CD8-positive, alpha-beta memory T cell (primary cell): ENCODE measurements around the gene PRCD. TPM values are rescaled to one million over a fixed set of nuclear protein-coding genes. Genes with fewer than 3 reads are reported as not detected.
"Not testable (repeated sequence)": the region's sequence is repeated elsewhere in the genome, so short reads cannot be mapped to it uniquely, and the experiment has no call there.

ENCODE experiments used
- CTCF ChIA-PET: fragments of 350-600 bp; sonication (Branson Sonifier 250); formaldehyde crosslinking; loops from one replicate; lab custom pipeline; 2021; ENCODE audit warnings: antibody characterized with exemption; lab: Charles Lee
- POLR2A ChIA-PET: fragments of 350-600 bp; sonication (Branson Sonifier 250); formaldehyde crosslinking; loops from one replicate; lab custom pipeline; 2021; ENCODE audit warnings: antibody characterized with exemption; lab: Charles Lee
- DNase-seq, 5 donors: peaks; one replicate each; pipeline versions ENCODE4 v3.0.0 to v3.0.0-alpha.2; 2020 to 2022; ENCODE audit warnings: mixed read lengths in 1 of 5
- H3K27ac ChIP-seq: one replicate; pipeline ENCODE4 v1.7.0; 2013; ENCODE audit warnings: low read depth, mild to moderate bottlenecking, low read length, moderate library complexity
- H3K27me3 ChIP-seq: 2 replicates; pipeline ENCODE4 v1.7.0; 2013; ENCODE audit warnings: low read length, mild to moderate bottlenecking; ENCODE audit not compliant: insufficient read depth, poor library complexity, severe bottlenecking
- H3K36me3 ChIP-seq: 2 replicates; pipeline ENCODE4 v1.7.0; 2013; ENCODE audit warnings: mild to moderate bottlenecking, low read length, moderate library complexity; ENCODE audit not compliant: insufficient read depth
- H3K4me1 ChIP-seq: 2 replicates; pipeline ENCODE4 v1.7.0; 2013; ENCODE audit warnings: mild to moderate bottlenecking, low read length, moderate library complexity; ENCODE audit not compliant: insufficient read depth
- H3K4me3 ChIP-seq: 2 replicates; pipeline ENCODE4 v1.7.0; 2013; ENCODE audit warnings: mild to moderate bottlenecking, low read length
- H3K9me3 ChIP-seq: 2 replicates; pipeline ENCODE4 v1.7.0; 2013; ENCODE audit warnings: mild to moderate bottlenecking, low read length
- H3K27ac Mint-ChIP-seq, 8 donors: one replicate each; pipeline ENCODE4 v1.8.0; 2020 to 2021; ENCODE audit warnings: mixed read lengths in 8 of 8, mild to moderate bottlenecking in 6 of 8, inconsistent platforms in 3 of 8, moderate library complexity in 3 of 8
- H3K27me3 Mint-ChIP-seq, 2 donors: one replicate each; pipeline ENCODE4 v1.8.0; 2020 to 2021; ENCODE audit warnings: mixed read lengths in 2 of 2, mild to moderate bottlenecking in 1 of 2, moderate library complexity in 1 of 2
- H3K36me3 Mint-ChIP-seq, 3 donors: one replicate each; pipeline ENCODE4 v1.8.0; 2020 to 2021; ENCODE audit warnings: mixed read lengths in 3 of 3, inconsistent platforms in 1 of 3, mild to moderate bottlenecking in 1 of 3
- H3K4me1 Mint-ChIP-seq, 3 donors: one replicate each; pipeline ENCODE4 v1.8.0; 2020 to 2021; ENCODE audit warnings: mixed read lengths in 3 of 3, inconsistent platforms in 1 of 3, mild to moderate bottlenecking in 1 of 3
- H3K4me3 Mint-ChIP-seq, 7 donors: one replicate each; pipeline ENCODE4 v1.8.0; 2020 to 2021; ENCODE audit warnings: mixed read lengths in 7 of 7, mild to moderate bottlenecking in 6 of 7, moderate library complexity in 4 of 7, inconsistent platforms in 2 of 7
- H3K9me3 Mint-ChIP-seq, 5 donors: one replicate each; pipeline ENCODE4 v1.8.0; 2020 to 2022; ENCODE audit warnings: mixed read lengths in 5 of 5, mild to moderate bottlenecking in 3 of 5, moderate library complexity in 2 of 5, inconsistent platforms in 1 of 5
- polyA plus RNA-seq: library from polyadenylated mRNA; unstranded; fragments of 300-500 nt; fragmentation: Illumina TruSeq; gene quantifications from one replicate; pipeline ENCODE4 v1.2.3, GENCODE V29; 2021
- total RNA-seq, 2 experiments: library from RNA; stranded (reverse); gene quantifications; one replicate each; pipeline ENCODE4 v1.2.3, GENCODE V29; 2021

Gene PRCD
- total and polyA plus RNA-seq, 3 experiments from 2014 or later = 0.38 to 1.2 (median 0.53) TPM

GRCh38 chr17:76508472-76509063 lies 31.3 kb upstream of the PRCD start:
- DNase-seq = not testable (repeated sequence)

GRCh38 chr17:76510831-76511244 lies 29.0 kb upstream of the PRCD start:
- Histone ChIP-seq H3K27ac (no peak overlapping the region), H3K9me3 (no peaks in the 10 kb centered on the region), H3K36me3 (no peaks in the 10 kb centered on the region), H3K27me3 (no peaks in the 10 kb centered on the region), H3K4me3 (no peak overlapping the region), H3K4me1 (peaks cover 47% of the 10 kb centered on the region)
- POLR2A ChIA-PET = no interaction called here
- Mint-ChIP-seq H3K9me3 (peaks cover 0 to 2% (median 0%) of the 10 kb centered on the region in 5 donors), H3K36me3 (peaks cover 0 to 4% (median 0%) of the 10 kb centered on the region in 3 donors), H3K27ac (peak overlapping the region in 6 of 8 donors; percentile 46 to 89 (median 82)), H3K4me1 (peaks cover 47 to 63% (median 49%) of the 10 kb centered on the region in 3 donors), H3K27me3 (peaks cover 0 to 6% of the 10 kb centered on the region in 2 donors), H3K4me3 (peak overlapping the region in 1 of 7 donors; percentile 48)
- no peak for DNase-seq
- CTCF ChIA-PET = interaction anchor here (0.8 to 1.4 kb wide), 9 partner anchors 10 to 113 kb away, joined by 3 to 6 read pairs (median 5); partner anchors contain the start of gene AANAT

More at GRCh38 chr17:76508472-76509063, 31.3 kb upstream of the PRCD start:
- CTCF ChIA-PET = interaction anchor here (1.3 to 6.8 kb wide), 12 partner anchors 9 to 173 kb away, joined by 3 to 74 read pairs (median 10); partner anchors contain the start of gene AANAT
- H3K4me3 Mint-ChIP-seq, H3K36me3 Mint-ChIP-seq, H3K27me3 Mint-ChIP-seq, H3K4me3 ChIP-seq, H3K9me3 ChIP-seq, H3K36me3 ChIP-seq, H3K9me3 Mint-ChIP-seq, H3K27ac ChIP-seq, POLR2A ChIA-PET, H3K27me3 ChIP-seq: not testable (repeated sequence)
- Mint-ChIP-seq H3K4me1 (peaks cover 31 to 45% (median 34%) of the 10 kb centered on the region in 3 donors), H3K27ac (peak overlapping the region in 2 of 8 donors; percentile 17 to 72)
- H3K4me1 ChIP-seq = peaks cover 27% of the 10 kb centered on the region

- no peaks in the 10 kb centered on the region for H3K27me3 ChIP-seq
- no peak overlapping the region for H3K4me3 ChIP-seq
- H3K4me3 Mint-ChIP-seq = peak overlapping the region in 1 of 7 donors; percentile 56
- H3K27ac Mint-ChIP-seq = peak overlapping the region; percentile 46 to 99 (median 88)
- peaks cover 48% of the 10 kb centered on the region for H3K4me1 ChIP-seq
- H3K36me3 Mint-ChIP-seq = peaks cover 0 to 4% (median 0%) of the 10 kb centered on the region in 3 donors
- no peak overlapping the region for H3K27ac ChIP-seq
- peak in 1 of 5 donors; percentile 29 for DNase-seq
- peaks cover 0 to 2% (median 0%) of the 10 kb centered on the region in 5 donors for H3K9me3 Mint-ChIP-seq
- H3K9me3 ChIP-seq = no peaks in the 10 kb centered on the region
- peaks cover 45 to 63% (median 52%) of the 10 kb centered on the region in 3 donors for H3K4me1 Mint-ChIP-seq
- ChIA-PET POLR2A (no interaction called here), CTCF (interaction anchor here (0.9 to 4.1 kb wide), 9 partner anchors 10 to 112 kb away, joined by 3 to 35 read pairs (median 4); partner anchors contain the start of gene RHBDF2)
- H3K27me3 Mint-ChIP-seq = peaks cover 0 to 7% of the 10 kb centered on the region in 2 donors
- no peaks in the 10 kb centered on the region for H3K36me3 ChIP-seq
These were observed 28.0 kb upstream of the PRCD start for GRCh38 chr17:76511668-76512365.

GRCh38 chr17:76512366-76513305 lies 27.2 kb upstream of the PRCD start:
- ChIA-PET POLR2A (no interaction called here), CTCF (interaction anchor here (1.0 to 4.1 kb wide), 8 partner anchors 11 to 111 kb away, joined by 3 to 35 read pairs (median 4); partner anchors contain the start of genes AANAT and RHBDF2)
- Histone ChIP-seq H3K4me3 (no peak overlapping the region), H3K4me1 (peaks cover 56% of the 10 kb centered on the region), H3K27ac (no peak overlapping the region), H3K36me3 (no peaks in the 10 kb centered on the region), H3K27me3 (no peaks in the 10 kb centered on the region), H3K9me3 (no peaks in the 10 kb centered on the region)
- DNase-seq = no peak
- peaks cover 0 to 4% (median 0%) of the 10 kb centered on the region in 3 donors for H3K36me3 Mint-ChIP-seq
- H3K9me3 Mint-ChIP-seq = peaks cover 0 to 2% (median 0%) of the 10 kb centered on the region in 5 donors
- peak overlapping the region in 6 of 7 donors; percentile 15 to 64 (median 42) for H3K4me3 Mint-ChIP-seq
- H3K27me3 Mint-ChIP-seq = peaks cover 0 to 7% of the 10 kb centered on the region in 2 donors
- peak overlapping the region; percentile 73 to 99 (median 92) for H3K27ac Mint-ChIP-seq
- H3K4me1 Mint-ChIP-seq = peaks cover 46 to 68% (median 52%) of the 10 kb centered on the region in 3 donors

GRCh38 chr17:76513306-76513692 lies 26.5 kb upstream of the PRCD start:
- peaks cover 0 to 4% (median 0%) of the 10 kb centered on the region in 3 donors for H3K36me3 Mint-ChIP-seq
- ChIA-PET POLR2A (interaction anchor here (0.7 kb wide), 1 partner anchor 85 kb away, joined by 3 read pairs; no protein-coding TSS in a partner anchor), CTCF (interaction anchor here (1.3 to 4.1 kb wide), 4 partner anchors 10 to 46 kb away, joined by 3 to 35 read pairs (median 4); partner anchors contain the start of gene AANAT)
- no peak for DNase-seq
- H3K9me3 ChIP-seq = no peaks in the 10 kb centered on the region
- H3K4me3 Mint-ChIP-seq = peak overlapping the region; percentile 15 to 77 (median 42)
- H3K27ac ChIP-seq = no peak overlapping the region
- H3K4me3 ChIP-seq = no peak overlapping the region
- H3K27me3 Mint-ChIP-seq = peaks cover 0 to 7% of the 10 kb centered on the region in 2 donors
- H3K4me1 ChIP-seq = peaks cover 60% of the 10 kb centered on the region
- peaks cover 0 to 2% (median 0%) of the 10 kb centered on the region in 5 donors for H3K9me3 Mint-ChIP-seq
- H3K4me1 Mint-ChIP-seq = peaks cover 50 to 73% (median 58%) of the 10 kb centered on the region in 3 donors
- peak overlapping the region; percentile 73 to 99 (median 92) for H3K27ac Mint-ChIP-seq
- H3K36me3 ChIP-seq = no peaks in the 10 kb centered on the region
- no peaks in the 10 kb centered on the region for H3K27me3 ChIP-seq

DNA sequence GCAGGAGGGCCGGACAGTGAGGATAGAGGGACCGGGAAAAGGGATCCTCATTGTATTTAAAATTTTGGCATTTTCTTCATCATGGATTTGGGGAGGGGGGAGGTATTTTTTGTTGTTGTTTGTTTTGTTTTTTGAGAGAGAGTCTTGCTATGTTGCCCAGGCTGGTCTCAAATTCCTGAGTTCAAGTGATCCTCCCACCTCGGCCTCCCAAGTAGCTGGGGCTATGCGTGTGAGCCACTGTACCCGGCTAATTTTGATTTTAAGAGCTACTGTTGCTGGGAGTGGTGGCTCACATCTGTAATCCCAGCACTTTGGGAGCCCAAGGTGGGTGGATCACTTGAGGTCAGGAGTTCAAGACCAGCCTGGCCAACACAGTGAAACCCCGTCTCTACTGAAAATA lies 25.5 kb upstream of the PRCD start:
- Mint-ChIP-seq H3K4me3 (peak overlapping the region; percentile 41 to 87 (median 78)), H3K27ac (peak overlapping the region; percentile 89 to 99 (median 97)), H3K4me1 (peaks cover 53 to 79% (median 63%) of the 10 kb centered on the region in 3 donors)
- CTCF ChIA-PET = interaction anchor here (0.8 to 4.1 kb wide), 8 partner anchors 8 to 109 kb away, joined by 3 to 35 read pairs (median 4); partner anchors contain the start of genes PRCD and RHBDF2
- DNase-seq, H3K9me3 Mint-ChIP-seq, POLR2A ChIA-PET, H3K9me3 ChIP-seq, H3K36me3 ChIP-seq, H3K27me3 Mint-ChIP-seq, H3K4me3 ChIP-seq, H3K27me3 ChIP-seq, H3K36me3 Mint-ChIP-seq: not testable (repeated sequence)
- H3K27ac ChIP-seq = peak overlapping the region; percentile 54
- peaks cover 60% of the 10 kb centered on the region for H3K4me1 ChIP-seq
